Spinal cord (tissue), 10 donors: Measurements from ENCODE around the gene MRPL24. TPM values are rescaled to one million over a fixed set of nuclear protein-coding genes. Genes with fewer than 3 reads are reported as not detected.

Experiments
- DNase-seq, 6 donors: peaks; one replicate each; pipeline versions ENCODE4 v3.0.0 to v3.0.0-alpha.2; 2013 to 2015; ENCODE audit warnings: low spot score in 6 of 6, low read depth in 4 of 6
- H3K27ac ChIP-seq: one replicate; pipeline ENCODE4 v1.5.1; 2013; ENCODE audit warnings: low read depth, low read length, control low read depth
- H3K27me3 ChIP-seq: one replicate; pipeline ENCODE4 v1.6.1; 2013; ENCODE audit warnings: low read length; ENCODE audit not compliant: control insufficient read depth, insufficient read depth
- H3K36me3 ChIP-seq: one replicate; pipeline ENCODE4 v1.6.1; 2013; ENCODE audit warnings: low read length; ENCODE audit not compliant: control insufficient read depth, insufficient read depth
- H3K4me1 ChIP-seq: one replicate; pipeline ENCODE4 v1.6.1; 2013; ENCODE audit warnings: low read length; ENCODE audit not compliant: control insufficient read depth, insufficient read depth
- H3K4me3 ChIP-seq: one replicate; pipeline ENCODE4 v1.5.1; 2013; ENCODE audit warnings: low read depth, low read length, control low read depth
- H3K9me3 ChIP-seq: one replicate; pipeline ENCODE4 v1.6.1; 2013; ENCODE audit warnings: low read length; ENCODE audit not compliant: control insufficient read depth, insufficient read depth
- WGBS: methylation state at CpG from one replicate; pipeline ENCODE4 v1.1.5; 2013; ENCODE audit warnings: missing lambda C conversion rate; ENCODE audit not compliant: insufficient coverage; 5-methylcytosine and 5-hydroxymethylcytosine counted together
- polyA plus RNA-seq, 2 donors: library from polyadenylated mRNA; unstranded; fragments of 120-200 nt; gene quantifications; one replicate each; pipeline ENCODE4 v1.2.1, GENCODE V29; 2013; ENCODE audit not compliant: insufficient read length in 2 of 2
- total RNA-seq, 2 donors: library from RNA; depleted of rRNA in 1 of 2; stranded (reverse); fragments of 120-200 nt in 1 of 2; fragments of >200 nt in 1 of 2; gene quantifications; one replicate each; pipeline versions ENCODE4 v1.2.3 to v1.2.4, GENCODE V29; 2013 to 2014
- donor health status: healthy.

The MRPL24 gene
- total and polyA plus RNA-seq, 4 donors: 22.9 to 61.1 (median 57.2) TPM

GRCh38 chr1:156751451-156751756 lies 10.5 kb upstream of the MRPL24 start, which contains the start of gene HDGF:
TSS of gene HDGF (minus strand) at chr1:156751675. CDS start at chr1:156751429, 246 bp downstream.
- no peaks in the 10 kb centered on the region for H3K27me3 ChIP-seq
- peaks cover 54% of the 10 kb centered on the region for H3K4me1 ChIP-seq
- H3K36me3 ChIP-seq: peaks cover 7% of the 10 kb centered on the region
- peak within 1 kb of the TSS; percentile 99 for H3K27ac ChIP-seq
- H3K9me3 ChIP-seq: no peaks in the 10 kb centered on the region
- peak within 1 kb of the TSS; percentile 85 for H3K4me3 ChIP-seq
- WGBS: under 1% methylated on average over 48 of the region's 48 CpGs
- no peak for DNase-seq

- Histone ChIP-seq H3K4me1 (peaks cover 58% of the 10 kb centered on the region), H3K4me3 (peak overlapping the region; percentile 85), H3K27ac (peak overlapping the region; percentile 99), H3K36me3 (peaks cover 7% of the 10 kb centered on the region), H3K9me3 (no peaks in the 10 kb centered on the region), H3K27me3 (no peaks in the 10 kb centered on the region)
- DNase-seq: peak in 2 of 6 donors; percentile 66 to 72
- under 1% methylated on average over 55 of the region's 64 CpGs for WGBS
Observed at GRCh38 chr1:156750711-156751450, 10.0 kb upstream of the MRPL24 start.

GRCh38 chr1:156750191-156750672 lies 9.3 kb upstream of the MRPL24 start:
- Histone ChIP-seq H3K4me3 (peak overlapping the region; percentile 85), H3K36me3 (peaks cover 7% of the 10 kb centered on the region), H3K4me1 (peaks cover 58% of the 10 kb centered on the region), H3K9me3 (no peaks in the 10 kb centered on the region), H3K27me3 (no peaks in the 10 kb centered on the region), H3K27ac (peak overlapping the region; percentile 99)
- no peak for DNase-seq
- 10% methylated on average over 2 of the region's 5 CpGs for WGBS

GRCh38 chr1:156749419-156750118 lies 8.7 kb upstream of the MRPL24 start:
- no peaks in the 10 kb centered on the region for H3K27me3 ChIP-seq
- H3K36me3 ChIP-seq: peaks cover 13% of the 10 kb centered on the region
- H3K27ac ChIP-seq: peak overlapping the region; percentile 99
- 44% methylated on average over 2 of the region's 8 CpGs for WGBS
- peaks cover 58% of the 10 kb centered on the region for H3K4me1 ChIP-seq
- peak overlapping the region; percentile 85 for H3K4me3 ChIP-seq
- DNase-seq: no peak
- no peaks in the 10 kb centered on the region for H3K9me3 ChIP-seq

- Histone ChIP-seq H3K4me3 (peak overlapping the region; percentile 16), H3K4me1 (peaks cover 58% of the 10 kb centered on the region), H3K9me3 (no peaks in the 10 kb centered on the region), H3K27ac (peak overlapping the region; percentile 99), H3K36me3 (peaks cover 20% of the 10 kb centered on the region), H3K27me3 (no peaks in the 10 kb centered on the region)
- peak in 1 of 6 donors; percentile 43 for DNase-seq
- WGBS: 52% methylated on average over 5 of the region's 9 CpGs
Observed at GRCh38 chr1:156748670-156749418, 8.0 kb upstream of the MRPL24 start.

GRCh38 chr1:156747742-156748669 lies 7.1 kb upstream of the MRPL24 start:
- Histone ChIP-seq H3K4me1 (peaks cover 51% of the 10 kb centered on the region), H3K27me3 (no peaks in the 10 kb centered on the region), H3K4me3 (peak overlapping the region; percentile 73), H3K27ac (peak overlapping the region; percentile 99), H3K36me3 (peaks cover 28% of the 10 kb centered on the region), H3K9me3 (no peaks in the 10 kb centered on the region)
- DNase-seq: no peak
- WGBS: 30% methylated on average over 7 of the region's 8 CpGs

GRCh38 chr1:156746728-156747631 lies 6.1 kb upstream of the MRPL24 start:
- Histone ChIP-seq H3K27me3 (no peaks in the 10 kb centered on the region), H3K27ac (peak overlapping the region; percentile 99), H3K9me3 (no peaks in the 10 kb centered on the region), H3K36me3 (peaks cover 34% of the 10 kb centered on the region), H3K4me3 (peak overlapping the region; percentile 73), H3K4me1 (peaks cover 47% of the 10 kb centered on the region)
- 1% methylated on average over 12 of the region's 29 CpGs for WGBS
- DNase-seq: peak in 2 of 6 donors; percentile 89 to 91

- WGBS: 44% methylated on average over 8 of the region's 9 CpGs
Observed at GRCh38 chr1:156746406-156746727, 5.5 kb upstream of the MRPL24 start.

More at GRCh38 chr1:156746406-156746727, 5.5 kb upstream of the MRPL24 start:
- no peaks in the 10 kb centered on the region for H3K9me3 ChIP-seq
- peaks cover 34% of the 10 kb centered on the region for H3K36me3 ChIP-seq
- H3K27ac ChIP-seq: peak overlapping the region; percentile 99
- H3K4me1 ChIP-seq: peaks cover 50% of the 10 kb centered on the region
- H3K27me3 ChIP-seq: no peaks in the 10 kb centered on the region
- DNase-seq: no peak
- peak overlapping the region; percentile 73 for H3K4me3 ChIP-seq
